HEK293T (cell line): ENCODE results near the gene STRN3.

ENCODE experiments used
- BHLHE40 ChIP-seq: fragments of 450-650 bp; IDR thresholded peaks from 2 replicates; pipeline ENCODE4 v1.6.1; 2016; ENCODE audit warnings: mild to moderate bottlenecking, moderate library complexity, borderline replicate concordance
- CTBP1 ChIP-seq: fragments of 450-650 bp; IDR thresholded peaks from 2 replicates; pipeline ENCODE4 v1.6.1; 2016; ENCODE audit warnings: borderline replicate concordance
- ELF4 ChIP-seq: fragments of 450-650 bp; IDR thresholded peaks from 2 replicates; pipeline ENCODE4 v1.6.1; 2017; ENCODE audit warnings: antibody characterized with exemption
- FOXA1 ChIP-seq: fragments of 450-650 bp; IDR thresholded peaks from 2 replicates; pipeline ENCODE4 v1.6.1; 2016; ENCODE audit warnings: mild to moderate bottlenecking
- FOXK2 ChIP-seq: fragments of 450-650 bp; IDR thresholded peaks from 2 replicates; pipeline ENCODE4 v1.6.1; 2016; ENCODE audit warnings: mild to moderate bottlenecking
- FOXM1 ChIP-seq: fragments of 450-650 bp; IDR thresholded peaks from 2 replicates; pipeline ENCODE4 v1.6.1; 2017; ENCODE audit warnings: mild to moderate bottlenecking, borderline replicate concordance
- HDGF ChIP-seq: fragments of 450-650 bp; IDR thresholded peaks from 2 replicates; pipeline ENCODE4 v1.6.1; 2017; ENCODE audit warnings: antibody characterized with exemption, borderline replicate concordance
- L3MBTL2 ChIP-seq: fragments of 450-650 bp; conservative IDR thresholded peaks from 2 replicates; pipeline ENCODE4 v1.6.1; 2016; ENCODE audit warnings: mild to moderate bottlenecking
- LEF1 ChIP-seq: fragments of 450-650 bp; IDR thresholded peaks from 2 replicates; pipeline ENCODE4 v1.6.1; 2017; ENCODE audit warnings: mild to moderate bottlenecking, borderline replicate concordance
- NFRKB ChIP-seq: fragments of 450-650 bp; IDR thresholded peaks from 2 replicates; pipeline ENCODE4 v1.6.1; 2016; ENCODE audit warnings: mild to moderate bottlenecking, moderate library complexity
- SP1 ChIP-seq: fragments of 450-650 bp; IDR thresholded peaks from 2 replicates; pipeline ENCODE4 v1.6.1; 2017
- SUZ12 ChIP-seq: fragments of 450-650 bp; IDR thresholded peaks from 2 replicates; pipeline ENCODE4 v1.6.1; 2016; ENCODE audit warnings: mild to moderate bottlenecking
- TARDBP ChIP-seq: fragments of 450-650 bp; IDR thresholded peaks from 2 replicates; pipeline ENCODE4 v1.6.1; 2016
- ZNF384 ChIP-seq: fragments of 450-650 bp; IDR thresholded peaks from 2 replicates; pipeline ENCODE4 v1.6.1; 2016

DNA sequence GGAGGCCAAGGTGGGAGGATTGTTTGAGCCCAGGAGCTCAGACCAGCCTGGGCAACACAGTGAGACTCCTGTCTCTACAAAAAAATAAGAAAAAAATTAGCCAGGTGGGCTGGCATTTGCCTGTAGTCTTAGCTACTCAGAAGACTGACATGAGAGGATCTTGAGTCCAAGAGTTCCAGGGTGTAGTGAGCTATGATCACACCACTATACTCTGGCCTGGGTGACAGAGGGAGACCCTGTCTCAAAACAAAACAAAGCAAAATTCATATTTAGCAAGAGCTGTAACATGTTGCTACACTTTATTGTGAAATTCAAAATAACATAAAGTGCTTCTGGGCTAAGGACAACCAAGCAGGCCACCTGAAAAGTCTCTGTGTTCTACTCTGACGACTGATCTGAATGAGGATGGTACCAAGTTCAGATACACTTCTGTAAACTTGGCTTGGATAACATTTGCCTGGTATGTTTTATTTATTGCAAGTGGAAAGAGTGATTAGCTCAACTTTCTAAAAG lies 11.6 kb upstream of the STRN3 start:
- TF ChIP-seq FOXA1, result no peak
- no peak for TF ChIP-seq HDGF
- no peak for TF ChIP-seq SP1
- TF ChIP-seq FOXM1, result no peak
- no peak for TF ChIP-seq BHLHE40
- no peak for TF ChIP-seq SUZ12
- TF ChIP-seq ZNF384, result no peak
- TF ChIP-seq ELF4, result no peak
- no peak for TF ChIP-seq TARDBP
- no peak for TF ChIP-seq NFRKB
- no peak for TF ChIP-seq LEF1
- no peak for TF ChIP-seq CTBP1
- no peak for TF ChIP-seq FOXK2
- TF ChIP-seq L3MBTL2, result no peak
